ENCODE data around the gene RAB14. TPM values are rescaled to one million over a fixed set of nuclear protein-coding genes. Genes with fewer than 3 reads are reported as not detected.

The RAB14 gene
- total RNA-seq, 2 experiments from 2014 or later: 54.3 to 55.5 TPM

Other genes starting within 250 kb of the RAB14 start
- gene C5, start 151.6 kb downstream of the RAB14 start, total RNA-seq: 1 to 10 TPM; 1.9 to 3.4 TPM
- gene CNTRL, start 126.9 kb downstream of the RAB14 start, total RNA-seq: 10 to 100 TPM; 62.8 to 69.8 TPM
- gene GSN, start 66.3 kb upstream of the RAB14 start, total RNA-seq: 1 to 10 TPM; 1.9 to 2.2 TPM
- gene STOM, start 168.4 kb upstream of the RAB14 start, total RNA-seq: 10 to 100 TPM; 31.7 to 32.5 TPM

All from activated CD8-positive, alpha-beta T cell treated with anti-CD3 and anti-CD28 coated beads for 36 hours (primary cell).